HCT116 (cell line): ENCODE data around the gene CROT. TPM values are rescaled to one million over a fixed set of nuclear protein-coding genes. Genes with fewer than 3 reads are reported as not detected.

Experiments
- ATAC-seq: fragments of 200-7000 bp; cut with Tn5 transposase; 2 replicates; pipeline ENCODE4 v1.9.1; 2020; ENCODE audit warnings: mild to moderate bottlenecking, moderate library complexity
- BruUV-seq: library from RNA; stranded (reverse); fragments of 400-500 nt; replicated peaks from 2 replicates; lab custom pipeline; 2021; lab: Mats Ljungman, UMichigan
- CTCF ChIA-PET: fragments of 300-600 bp; sonication (Branson Sonifier 250); formaldehyde crosslinking; loops from one replicate; lab custom pipeline; 2021; ENCODE audit warnings: antibody characterized with exemption; lab: Charles Lee
- POLR2A ChIA-PET: fragments of 300-600, 350-600 bp; sonication (Branson Sonifier 250); formaldehyde crosslinking; loops from one replicate; lab custom pipeline; 2021; ENCODE audit warnings: antibody characterized with exemption; lab: Charles Lee
- RAD21 ChIA-PET, 2 experiments: fragments of 300-600 bp; sonication (Branson Sonifier 250); formaldehyde crosslinking; loops; one replicate each; lab custom pipeline; 2023; ENCODE audit warnings: low total read pairs in 2 of 2; ENCODE audit not compliant: uncharacterized antibody in 2 of 2, unreplicated experiment in 2 of 2, low non-redundant PET in 1 of 2; lab: Charles Lee
- DNase-seq: peaks from one replicate; pipeline ENCODE4 v3.0.0-alpha.2; 2010; ENCODE audit warnings: low read depth, low spot score
- H2AFZ ChIP-seq: fragments of 200-600 bp; shearing (Covaris generic), sonication (generic); 2 replicates; pipeline ENCODE4 v1.6.1; 2017; ENCODE audit warnings: low read depth, mixed run types, mixed read lengths, antibody characterized with exemption, low read length; ENCODE audit not compliant: poor library complexity, severe bottlenecking
- H3K27ac ChIP-seq: 2 replicates; pipeline ENCODE4 v1.5.1; 2012; ENCODE audit warnings: low read depth, low read length
- H3K27me3 ChIP-seq: fragments of 200-600 bp; sonication (generic); 2 replicates; pipeline ENCODE4 v1.6.1; 2016; ENCODE audit warnings: mixed run types, low read length, mixed read lengths; ENCODE audit not compliant: insufficient read depth
- H3K36me3 ChIP-seq, 2 experiments: fragments of 200-500 bp in 1 of 2; fragments of 200-600 bp in 1 of 2; sonication (Bioruptor generic) in 1 of 2; sonication (generic) in 1 of 2; 2 replicates each; pipeline versions ENCODE4 v1.5.1 to v1.6.1; 2014 to 2016; ENCODE audit warnings: low read length in 2 of 2, inconsistent platforms in 1 of 2, mixed read lengths in 1 of 2, mixed run types in 1 of 2; ENCODE audit not compliant: insufficient read depth in 2 of 2, control insufficient read depth in 1 of 2
- H3K4me1 ChIP-seq, 2 experiments: fragments of 200-600 bp in 1 of 2; sonication (generic) in 1 of 2; 2 replicates each; pipeline versions ENCODE4 v1.5.1 to v1.6.1; 2012 to 2017; ENCODE audit warnings: low read length in 2 of 2, inconsistent platforms in 1 of 2, mild to moderate bottlenecking in 1 of 2, mixed read lengths in 1 of 2, mixed run types in 1 of 2, moderate library complexity in 1 of 2; ENCODE audit not compliant: insufficient read depth in 2 of 2, control insufficient read depth in 1 of 2
- H3K4me2 ChIP-seq: fragments of 200-600 bp; sonication (generic); 2 replicates; pipeline ENCODE4 v1.6.1; 2017; ENCODE audit warnings: mixed run types, low read length, mixed read lengths
- H3K4me3 ChIP-seq, 2 experiments: fragments of 200-600 bp in 1 of 2; sonication (generic) in 1 of 2; replicated peaks in 1 of 2; 2 replicates each; pipeline ENCODE4 v1.5.1; 2011 to 2016; ENCODE audit warnings: low read length in 2 of 2, control low read depth in 1 of 2, low read depth in 1 of 2, mild to moderate bottlenecking in 1 of 2, mixed read lengths in 1 of 2, mixed run types in 1 of 2
- H3K79me2 ChIP-seq: fragments of 200-600 bp; sonication (generic); 2 replicates; pipeline ENCODE4 v1.6.1; 2017; ENCODE audit warnings: mild to moderate bottlenecking, mixed run types, low read length, moderate library complexity, mixed read lengths; ENCODE audit not compliant: insufficient read depth
- H3K9ac ChIP-seq: fragments of 200-600 bp; sonication (generic); 2 replicates; pipeline ENCODE4 v1.6.1; 2016; ENCODE audit warnings: low read length, mixed read lengths
- H3K9me2 ChIP-seq: fragments of 200-600 bp; sonication (generic), shearing (Covaris generic); 2 replicates; pipeline ENCODE4 v1.6.1; 2017; ENCODE audit warnings: mixed run types, mild to moderate bottlenecking, moderate library complexity; ENCODE audit not compliant: insufficient read depth
- H3K9me3 ChIP-seq, 2 experiments: fragments of 200-500 bp in 1 of 2; fragments of 200-600 bp in 1 of 2; sonication (Bioruptor generic) in 1 of 2; sonication (generic) in 1 of 2; 2 replicates each; pipeline ENCODE4 v1.6.1; 2014 to 2017; ENCODE audit warnings: low read length in 2 of 2, mixed read lengths in 2 of 2, inconsistent platforms in 1 of 2, low read depth in 1 of 2, mild to moderate bottlenecking in 1 of 2, mixed run types in 1 of 2, moderate library complexity in 1 of 2; ENCODE audit not compliant: control insufficient read depth in 1 of 2, insufficient read depth in 1 of 2
- H4K20me1 ChIP-seq: fragments of 200-600 bp; sonication (generic), shearing (Covaris generic); 2 replicates; pipeline ENCODE4 v1.6.1; 2017; ENCODE audit warnings: mixed run types, mild to moderate bottlenecking, moderate library complexity; ENCODE audit not compliant: insufficient read depth
- CBX3 ChIP-seq: IDR thresholded peaks from 2 replicates; pipeline ENCODE4 v1.6.1; 2012; ENCODE audit warnings: low read depth
- CEBPB ChIP-seq: IDR thresholded peaks from 2 replicates; pipeline ENCODE4 v1.6.1; 2012; ENCODE audit warnings: low read depth
- EGR1 ChIP-seq: IDR thresholded peaks from 2 replicates; pipeline ENCODE4 v1.6.1; 2012; ENCODE audit warnings: low read depth
- ELF1 ChIP-seq: IDR thresholded peaks from 2 replicates; pipeline ENCODE4 v1.6.1; 2012; ENCODE audit warnings: low read depth, borderline replicate concordance
- EZH2 ChIP-seq: fragments of 200-600 bp; sonication (generic); IDR thresholded peaks from 2 replicates; pipeline ENCODE4 v1.6.1; 2017; ENCODE audit warnings: antibody characterized with exemption, mixed run types
- EZH2phosphoT487 ChIP-seq: fragments of 200-600 bp; IDR thresholded peaks from 2 replicates; pipeline ENCODE4 v1.6.1; 2018; ENCODE audit warnings: antibody characterized with exemption, borderline replicate concordance
- JUND ChIP-seq: IDR thresholded peaks from 2 replicates; pipeline ENCODE4 v1.6.1; 2012
- RAD21 ChIP-seq: IDR thresholded peaks from 2 replicates; pipeline ENCODE4 v1.6.1; 2012; ENCODE audit warnings: low read depth, mild to moderate bottlenecking
- SIN3A ChIP-seq: IDR thresholded peaks from 2 replicates; pipeline ENCODE4 v1.6.1; 2012; ENCODE audit warnings: low read depth
- TCF7L2 ChIP-seq: IDR thresholded peaks from 2 replicates; pipeline ENCODE4 v1.7.0; 2011; ENCODE audit warnings: borderline replicate concordance, inconsistent platforms; ENCODE audit not compliant: insufficient read depth, insufficient read length; ENCODE audit errors: extremely low read depth
- YY1 ChIP-seq: IDR thresholded peaks from 2 replicates; pipeline ENCODE4 v1.6.1; 2011; ENCODE audit warnings: low read length, low read depth, moderate library complexity, mild to moderate bottlenecking; ENCODE audit not compliant: insufficient replicate concordance; ENCODE audit errors: extremely low read depth
- ZFX ChIP-seq: fragments of 450-650 bp; IDR thresholded peaks from 2 replicates; pipeline ENCODE4 v1.6.1; 2017
- intact Hi-C: fragments of 100-400 bp; cut with micrococcal nuclease; formaldehyde crosslinking; loops from 2 replicates; pipeline ENCODE4 v1.10.0; 2022
- total RNA-seq: library from RNA; stranded (reverse); gene quantifications from one replicate; pipeline ENCODE4 v1.2.1, GENCODE V29; 2021; ENCODE audit not compliant: unreplicated experiment
- TF ChIP-seq, protein P1 (sequence below), 3 experiments: fragments of 200-600 bp in 1 of 3; sonication (generic) in 1 of 3; IDR thresholded peaks in 2 of 3; conservative IDR thresholded peaks in 1 of 3; 2 replicates each; pipeline ENCODE4 v1.5.1; 2012 to 2017; ENCODE audit warnings: low read depth in 2 of 3, low read length in 2 of 3, antibody characterized with exemption in 1 of 3, borderline replicate concordance in 1 of 3, control low read depth in 1 of 3, mild to moderate bottlenecking in 1 of 3, mixed read lengths in 1 of 3, mixed run types in 1 of 3, moderate library complexity in 1 of 3; ENCODE audit not compliant: insufficient read depth in 1 of 3
- TF ChIP-seq, protein P2 (sequence below): IDR thresholded peaks from 2 replicates; pipeline ENCODE4 v1.6.1; 2011; ENCODE audit warnings: mild to moderate bottlenecking, low read length, moderate library complexity; ENCODE audit not compliant: insufficient replicate concordance; ENCODE audit errors: extremely low read depth
- TF ChIP-seq, protein P3 (sequence below): IDR thresholded peaks from 2 replicates; pipeline ENCODE4 v1.6.1; 2012

CROT gene
- total RNA-seq, 1 experiment from 2014 or later, result 0.07 TPM

DNA sequence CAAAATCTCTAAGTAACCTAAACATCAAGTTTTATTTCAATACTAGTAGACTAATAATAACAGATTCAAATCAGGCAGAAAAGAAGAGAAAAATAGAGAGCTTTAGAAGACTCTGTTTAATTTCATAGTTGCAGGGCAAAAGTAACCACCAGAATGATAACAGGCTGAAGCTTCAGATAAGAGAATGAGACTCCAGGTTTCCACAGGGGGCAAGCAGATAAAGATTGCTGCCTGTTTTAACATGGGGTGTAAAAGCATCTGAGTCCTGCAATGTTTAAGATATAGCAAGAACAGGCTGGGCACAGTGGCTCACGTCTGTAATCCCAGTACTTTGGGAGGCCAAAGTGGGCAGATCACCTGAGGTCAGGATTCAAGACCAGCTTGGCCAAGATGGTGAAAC, 11.0 kb downstream of the CROT start:
- Histone ChIP-seq H3K9me2 (no peaks in the 10 kb centered on the region), H4K20me1 (no peaks in the 10 kb centered on the region), H3K9me3 (peaks cover 7 to 8% of the 10 kb centered on the region in 2 experiments; a peak in 2 of 4 replicates), H3K4me3 (no peak overlapping the region), H3K9ac (no peak overlapping the region), H3K4me1 (no peaks in the 10 kb centered on the region), H2AFZ (no peak overlapping the region), H3K36me3 (no peaks in the 10 kb centered on the region), H3K27ac (no peak overlapping the region), H3K27me3 (no peaks in the 10 kb centered on the region), H3K79me2 (no peaks in the 10 kb centered on the region), H3K4me2 (no peak overlapping the region)
- DNase-seq, result no peak
- no TSS peak for BruUV-seq
- TF ChIP-seq SIN3A (no peak), JUND (no peak), ELF1 (no peak), YY1 (no peak), CBX3 (no peak), CEBPB (no peak), EZH2phosphoT487 (no peak)
- TF ChIP-seq, protein P1, sequence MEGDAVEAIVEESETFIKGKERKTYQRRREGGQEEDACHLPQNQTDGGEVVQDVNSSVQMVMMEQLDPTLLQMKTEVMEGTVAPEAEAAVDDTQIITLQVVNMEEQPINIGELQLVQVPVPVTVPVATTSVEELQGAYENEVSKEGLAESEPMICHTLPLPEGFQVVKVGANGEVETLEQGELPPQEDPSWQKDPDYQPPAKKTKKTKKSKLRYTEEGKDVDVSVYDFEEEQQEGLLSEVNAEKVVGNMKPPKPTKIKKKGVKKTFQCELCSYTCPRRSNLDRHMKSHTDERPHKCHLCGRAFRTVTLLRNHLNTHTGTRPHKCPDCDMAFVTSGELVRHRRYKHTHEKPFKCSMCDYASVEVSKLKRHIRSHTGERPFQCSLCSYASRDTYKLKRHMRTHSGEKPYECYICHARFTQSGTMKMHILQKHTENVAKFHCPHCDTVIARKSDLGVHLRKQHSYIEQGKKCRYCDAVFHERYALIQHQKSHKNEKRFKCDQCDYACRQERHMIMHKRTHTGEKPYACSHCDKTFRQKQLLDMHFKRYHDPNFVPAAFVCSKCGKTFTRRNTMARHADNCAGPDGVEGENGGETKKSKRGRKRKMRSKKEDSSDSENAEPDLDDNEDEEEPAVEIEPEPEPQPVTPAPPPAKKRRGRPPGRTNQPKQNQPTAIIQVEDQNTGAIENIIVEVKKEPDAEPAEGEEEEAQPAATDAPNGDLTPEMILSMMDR (IDR thresholded peaks at IDR 0.05 in 2 of 3, conservative IDR thresholded peaks at IDR 0.05 in 1 of 3; ENCODE audit: borderline replicate concordance in 1 of 3, insufficient read depth in 1 of 3, low read depth in 2 of 3, low read length in 2 of 3), result no peak
- no peak for ATAC-seq
- CTCF ChIA-PET, result no interaction called here
- RAD21 ChIA-PET, result no interaction called here
- intact Hi-C loops, result no loop called here
- POLR2A ChIA-PET, result no interaction called here

DNA sequence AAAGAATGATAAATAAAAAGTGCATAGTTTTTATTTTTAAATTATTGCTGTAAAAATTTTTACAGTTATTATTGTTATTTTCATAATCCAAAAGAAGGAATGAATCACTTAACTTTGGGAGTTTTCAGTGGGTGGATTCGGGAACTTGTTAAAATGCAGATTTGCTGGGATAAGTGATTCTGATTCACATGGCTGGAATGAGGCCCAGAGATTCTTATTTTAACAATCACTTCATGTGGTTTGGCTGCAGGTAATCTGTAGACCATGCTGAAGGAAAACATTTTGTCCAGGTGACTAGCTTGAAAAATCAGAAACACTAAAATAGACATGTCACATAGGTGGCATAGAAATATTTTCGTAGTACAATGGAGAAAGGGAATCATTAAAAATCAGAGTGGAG, 13.9 kb downstream of the CROT start:
- POLR2A ChIA-PET, result interaction anchor here (0.6 kb wide), 1 partner anchor 320 kb away, joined by 3 read pairs; no protein-coding TSS in a partner anchor
- DNase-seq, result no peak
- TF ChIP-seq EGR1, result no peak
- TF ChIP-seq RAD21, result no peak
- TF ChIP-seq ZFX, result no peak
- TF ChIP-seq, protein P2, sequence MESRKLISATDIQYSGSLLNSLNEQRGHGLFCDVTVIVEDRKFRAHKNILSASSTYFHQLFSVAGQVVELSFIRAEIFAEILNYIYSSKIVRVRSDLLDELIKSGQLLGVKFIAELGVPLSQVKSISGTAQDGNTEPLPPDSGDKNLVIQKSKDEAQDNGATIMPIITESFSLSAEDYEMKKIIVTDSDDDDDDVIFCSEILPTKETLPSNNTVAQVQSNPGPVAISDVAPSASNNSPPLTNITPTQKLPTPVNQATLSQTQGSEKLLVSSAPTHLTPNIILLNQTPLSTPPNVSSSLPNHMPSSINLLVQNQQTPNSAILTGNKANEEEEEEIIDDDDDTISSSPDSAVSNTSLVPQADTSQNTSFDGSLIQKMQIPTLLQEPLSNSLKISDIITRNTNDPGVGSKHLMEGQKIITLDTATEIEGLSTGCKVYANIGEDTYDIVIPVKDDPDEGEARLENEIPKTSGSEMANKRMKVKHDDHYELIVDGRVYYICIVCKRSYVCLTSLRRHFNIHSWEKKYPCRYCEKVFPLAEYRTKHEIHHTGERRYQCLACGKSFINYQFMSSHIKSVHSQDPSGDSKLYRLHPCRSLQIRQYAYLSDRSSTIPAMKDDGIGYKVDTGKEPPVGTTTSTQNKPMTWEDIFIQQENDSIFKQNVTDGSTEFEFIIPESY, result no peak
- TF ChIP-seq SIN3A, result no peak
- no peak for TF ChIP-seq TCF7L2
- TF ChIP-seq EZH2, result no peak
- no peak for TF ChIP-seq CEBPB
- TF ChIP-seq, protein P3, sequence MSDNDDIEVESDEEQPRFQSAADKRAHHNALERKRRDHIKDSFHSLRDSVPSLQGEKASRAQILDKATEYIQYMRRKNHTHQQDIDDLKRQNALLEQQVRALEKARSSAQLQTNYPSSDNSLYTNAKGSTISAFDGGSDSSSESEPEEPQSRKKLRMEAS, result no peak

More for the DNA sequence above, 13.9 kb downstream of the CROT start:
- BruUV-seq, result no TSS peak
- ATAC-seq, result no peak
- RAD21 ChIA-PET, result no interaction called here
- H4K20me1 ChIP-seq, result no peaks in the 10 kb centered on the region
- no peak overlapping the region for H3K4me3 ChIP-seq
- H2AFZ ChIP-seq, result no peak overlapping the region
- no peaks in the 10 kb centered on the region for H3K9me2 ChIP-seq
- peaks cover 1 to 3% of the 10 kb centered on the region in 2 experiments; a peak in 1 of 4 replicates for H3K9me3 ChIP-seq
- H3K4me2 ChIP-seq, result no peak overlapping the region
- no peaks in the 10 kb centered on the region for H3K79me2 ChIP-seq
- H3K4me1 ChIP-seq, result no peaks in the 10 kb centered on the region
- intact Hi-C loops, result no loop called here
- H3K36me3 ChIP-seq, result no peaks in the 10 kb centered on the region
- H3K9ac ChIP-seq, result no peak overlapping the region
- H3K27ac ChIP-seq, result no peak overlapping the region
- H3K27me3 ChIP-seq, result no peaks in the 10 kb centered on the region
- CTCF ChIA-PET, result no interaction called here
